Endothelial cell of umbilical vein (primary cell): ENCODE results near the gene REG3A. TPM values are rescaled to one million over a fixed set of nuclear protein-coding genes. Genes with fewer than 3 reads are reported as not detected.

Source experiments
- BruUV-seq: library from RNA; stranded (reverse); fragments of 400-500 nt; replicated peaks from 2 replicates; lab custom pipeline; 2021; lab: Mats Ljungman, UMichigan
- CTCF ChIA-PET: fragments of 300-600, 350-600 bp; sonication (Branson Sonifier 250); formaldehyde crosslinking; loops from one replicate; lab custom pipeline; 2021; ENCODE audit warnings: antibody characterized with exemption, inconsistent platforms; lab: Charles Lee
- POLR2A ChIA-PET: fragments of 300-600, 350-600 bp; sonication (Branson Sonifier 250); formaldehyde crosslinking; loops from one replicate; lab custom pipeline; 2021; ENCODE audit warnings: antibody characterized with exemption, inconsistent platforms; lab: Charles Lee
- DNase-seq: peaks from one replicate; pipeline ENCODE4 v3.0.0-alpha.2; 2011; ENCODE audit warnings: low read depth, low spot score
- FAIRE-seq: peaks from 2 replicates; lab custom pipeline; 2011; peaks lifted over from hg19 to GRCh38; lab: Jason Lieb, UNC
- H2AFZ ChIP-seq: 2 replicates; pipeline ENCODE4 v1.6.0; 2012; ENCODE audit warnings: low read depth, low read length, control low read depth, inconsistent platforms
- H3K27ac ChIP-seq: 2 replicates; pipeline ENCODE4 v1.5.1; 2011; ENCODE audit warnings: low read depth, mild to moderate bottlenecking, control low read depth, low read length, moderate library complexity; ENCODE audit not compliant: insufficient read depth
- H3K27me3 ChIP-seq, 2 experiments: 2 replicates each; pipeline versions ENCODE4 v1.6.0 to v1.6.1; 2011; ENCODE audit warnings: low read length in 2 of 2, mixed read lengths in 1 of 2; ENCODE audit not compliant: control insufficient read depth in 2 of 2, insufficient read depth in 2 of 2
- H3K36me3 ChIP-seq, 2 experiments: 2 replicates in 1 of 2; 3 replicates in 1 of 2; pipeline ENCODE4 v1.5.1; 2011; ENCODE audit warnings: low read length in 2 of 2, mild to moderate bottlenecking in 1 of 2, moderate library complexity in 1 of 2; ENCODE audit not compliant: control insufficient read depth in 2 of 2, insufficient read depth in 2 of 2; ENCODE audit errors: extremely low read depth in 1 of 2
- H3K4me1 ChIP-seq: 3 replicates; pipeline ENCODE4 v1.5.1; 2011; ENCODE audit warnings: mild to moderate bottlenecking, low read length; ENCODE audit not compliant: control insufficient read depth, insufficient read depth; ENCODE audit errors: extremely low read depth
- H3K4me2 ChIP-seq: 2 replicates; pipeline ENCODE4 v1.6.1; 2011; ENCODE audit warnings: low read length, control low read depth, mixed read lengths; ENCODE audit not compliant: insufficient read depth
- H3K4me3 ChIP-seq, 3 experiments: fragments of 200-600 bp in 1 of 3; sonication (generic), shearing (Covaris generic) in 1 of 3; replicated peaks in 1 of 3; 2 replicates each; pipeline ENCODE4 v1.5.1; 2011 to 2016; ENCODE audit warnings: control low read depth in 3 of 3, low read length in 3 of 3, mild to moderate bottlenecking in 2 of 3, inconsistent platforms in 1 of 3, low read depth in 1 of 3, moderate library complexity in 1 of 3; ENCODE audit not compliant: insufficient read depth in 1 of 3
- H3K79me2 ChIP-seq: 2 replicates; pipeline ENCODE4 v1.6.0; 2012; ENCODE audit warnings: low read length, inconsistent platforms; ENCODE audit not compliant: control insufficient read depth, insufficient read depth
- H3K9ac ChIP-seq: replicated peaks from 2 replicates; pipeline ENCODE3; 2011; ENCODE audit warnings: low read length, control low read depth; ENCODE audit not compliant: insufficient read depth; ENCODE audit errors: extremely low read depth
- H3K9me1 ChIP-seq: replicated peaks from 3 replicates; pipeline ENCODE4 v1.6.0; 2011; ENCODE audit warnings: mild to moderate bottlenecking, low read length; ENCODE audit not compliant: control insufficient read depth, insufficient read depth; ENCODE audit errors: extremely low read depth
- H3K9me3 ChIP-seq: replicated peaks from 2 replicates; pipeline ENCODE4 v1.5.1; 2012; ENCODE audit warnings: low read length, inconsistent platforms; ENCODE audit not compliant: control insufficient read depth, insufficient read depth
- H4K20me1 ChIP-seq: replicated peaks from 2 replicates; pipeline ENCODE3; 2011; ENCODE audit warnings: mild to moderate bottlenecking, low read length; ENCODE audit not compliant: control insufficient read depth, insufficient read depth; ENCODE audit errors: extremely low read depth
- EZH2 ChIP-seq: IDR thresholded peaks from 2 replicates; pipeline ENCODE4 v1.6.1; 2012; ENCODE audit warnings: borderline replicate concordance, low read depth, mild to moderate bottlenecking, moderate library complexity, low read length, inconsistent platforms; ENCODE audit not compliant: severe bottlenecking
- FOS ChIP-seq: IDR thresholded peaks from 2 replicates; pipeline ENCODE4 v1.6.1; 2011; ENCODE audit warnings: mild to moderate bottlenecking, low read length, moderate library complexity, borderline replicate concordance; ENCODE audit not compliant: insufficient read depth
- GATA2 ChIP-seq: IDR thresholded peaks from 2 replicates; pipeline ENCODE4 v1.7.0; 2011; ENCODE audit warnings: low read depth, mild to moderate bottlenecking, moderate library complexity, mixed read lengths, low read length; ENCODE audit not compliant: insufficient read length, insufficient read depth
- JUN ChIP-seq: IDR thresholded peaks from 2 replicates; pipeline ENCODE4 v1.6.1; 2011; ENCODE audit warnings: borderline replicate concordance, low read depth; ENCODE audit not compliant: insufficient read length, insufficient read depth
- MAX ChIP-seq: IDR thresholded peaks from 2 replicates; pipeline ENCODE4 v1.6.1; 2011; ENCODE audit not compliant: insufficient read depth, insufficient read length
- MYC ChIP-seq: IDR thresholded peaks from one replicate; pipeline ENCODE4 v1.6.1; 2011; ENCODE audit warnings: mild to moderate bottlenecking, low read depth, low read length
- POLR2A ChIP-seq: IDR thresholded peaks from 2 replicates; pipeline ENCODE4 v1.6.1; 2012; ENCODE audit warnings: low read depth, mild to moderate bottlenecking, control low read depth, low read length
- POLR2AphosphoS5 ChIP-seq: IDR thresholded peaks from 2 replicates; pipeline ENCODE4 v1.6.1; 2012; ENCODE audit warnings: low read depth, mild to moderate bottlenecking, control low read depth, low read length, moderate library complexity; ENCODE audit not compliant: insufficient read depth
- dilution Hi-C: fragments of 300-500 bp; cut with MboI; formaldehyde crosslinking; loops from one replicate; pipeline ENCODE4 v1.15.0; 2019; ENCODE audit warnings: low sequenced_read_pairs; ENCODE audit not compliant: extremely low pct_ligation_motif_present
- intact Hi-C: fragments of 100-400 bp; cut with micrococcal nuclease; formaldehyde crosslinking; loops from one replicate; pipeline ENCODE4 v1.10.0; 2022
- polyA plus RNA-seq, 4 experiments: library from polyadenylated mRNA; depleted of rRNA in 3 of 4; stranded (reverse) in 3 of 4; unstranded in 1 of 4; fragments of >200 nt; gene quantifications; 2 replicates each; pipeline versions ENCODE4 v1.2.1 to v1.2.3, GENCODE V29; 2011 to 2012; ENCODE audit warnings: missing spikeins in 1 of 4
- total RNA-seq: library from RNA; stranded (reverse); gene quantifications from 2 replicates; pipeline ENCODE4 v1.2.3, GENCODE V29; 2021
- TF ChIP-seq, protein P1 (sequence below), 2 donors: IDR thresholded peaks; 1 replicate in 1 of 2; 2 replicates in 1 of 2; pipeline ENCODE4 v1.5.1; 2011; ENCODE audit warnings: low read length in 2 of 2, mild to moderate bottlenecking in 2 of 2, moderate library complexity in 2 of 2, control low read depth in 1 of 2, inconsistent platforms in 1 of 2, low read depth in 1 of 2; ENCODE audit not compliant: insufficient read depth in 1 of 2; ENCODE audit errors: extremely low read depth in 1 of 2

The REG3A gene
- total and polyA plus RNA-seq, 2 donors (not counting 3 experiments of a cell fraction or from before 2014, with no cell fraction given), result not detected

- Histone ChIP-seq H4K20me1 (no peaks in the 10 kb centered on the region), H3K79me2 (no peaks in the 10 kb centered on the region), H3K4me1 (no peaks in the 10 kb centered on the region), H3K27me3 (no peaks in the 10 kb centered on the region), H3K27ac (no peak overlapping the region), H3K9me1 (no peaks in the 10 kb centered on the region), H3K9ac (no peak overlapping the region), H2AFZ (no peak overlapping the region), H3K4me3 (no peak overlapping the region), H3K9me3 (peaks cover 8% of the 10 kb centered on the region), H3K4me2 (no peak overlapping the region), H3K36me3 (no peaks in the 10 kb centered on the region)
- ChIA-PET CTCF (no interaction called here), POLR2A (no interaction called here)
- intact Hi-C loops (no loop called here), dilution Hi-C loops (no loop called here)
- DNase-seq, result no peak
- TF ChIP-seq MAX, result no peak
- no peak for TF ChIP-seq JUN
- TF ChIP-seq EZH2, result no peak
- no peak for TF ChIP-seq FOS
- no peak for TF ChIP-seq MYC
- no peak for TF ChIP-seq POLR2AphosphoS5
- no peak for TF ChIP-seq GATA2
- TF ChIP-seq POLR2A, result no peak
- TF ChIP-seq, protein P1, sequence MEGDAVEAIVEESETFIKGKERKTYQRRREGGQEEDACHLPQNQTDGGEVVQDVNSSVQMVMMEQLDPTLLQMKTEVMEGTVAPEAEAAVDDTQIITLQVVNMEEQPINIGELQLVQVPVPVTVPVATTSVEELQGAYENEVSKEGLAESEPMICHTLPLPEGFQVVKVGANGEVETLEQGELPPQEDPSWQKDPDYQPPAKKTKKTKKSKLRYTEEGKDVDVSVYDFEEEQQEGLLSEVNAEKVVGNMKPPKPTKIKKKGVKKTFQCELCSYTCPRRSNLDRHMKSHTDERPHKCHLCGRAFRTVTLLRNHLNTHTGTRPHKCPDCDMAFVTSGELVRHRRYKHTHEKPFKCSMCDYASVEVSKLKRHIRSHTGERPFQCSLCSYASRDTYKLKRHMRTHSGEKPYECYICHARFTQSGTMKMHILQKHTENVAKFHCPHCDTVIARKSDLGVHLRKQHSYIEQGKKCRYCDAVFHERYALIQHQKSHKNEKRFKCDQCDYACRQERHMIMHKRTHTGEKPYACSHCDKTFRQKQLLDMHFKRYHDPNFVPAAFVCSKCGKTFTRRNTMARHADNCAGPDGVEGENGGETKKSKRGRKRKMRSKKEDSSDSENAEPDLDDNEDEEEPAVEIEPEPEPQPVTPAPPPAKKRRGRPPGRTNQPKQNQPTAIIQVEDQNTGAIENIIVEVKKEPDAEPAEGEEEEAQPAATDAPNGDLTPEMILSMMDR (IDR thresholded peaks at IDR 0.05; ENCODE audit: extremely low read depth in 1 of 2, insufficient read depth in 1 of 2, low read depth in 1 of 2, low read length in 2 of 2), result no peak
- FAIRE-seq, result no peak
- no TSS peak for BruUV-seq
Observed at GRCh38 chr2:79129804-79130203, 29.7 kb downstream of the REG3A start.
